Neural crest cell (in vitro differentiated cells): ENCODE results near the gene RAET1G. TPM values are rescaled to one million over a fixed set of nuclear protein-coding genes. Genes with fewer than 3 reads are reported as not detected.
"Not testable (repeated sequence)": the region's sequence is repeated elsewhere in the genome, so short reads cannot be mapped to it uniquely, and the experiment has no call there.

Experiments
- DNase-seq: peaks from one replicate; pipeline ENCODE4 v3.0.0; 2021; ENCODE audit warnings: low read depth, mixed read lengths, low spot score
- H3K27ac Mint-ChIP-seq: one replicate; pipeline ENCODE4 v1.8.0; 2021; ENCODE audit warnings: mild to moderate bottlenecking, mixed read lengths; ENCODE audit not compliant: unreplicated experiment
- H3K27me3 Mint-ChIP-seq: 2 replicates; pipeline ENCODE4 v1.8.0; 2021; ENCODE audit warnings: low read depth, mild to moderate bottlenecking, mixed read lengths
- H3K36me3 Mint-ChIP-seq: 2 replicates; pipeline ENCODE4 v1.8.0; 2021; ENCODE audit warnings: low read depth, mild to moderate bottlenecking, mixed read lengths
- H3K4me1 Mint-ChIP-seq: 2 replicates; pipeline ENCODE4 v1.8.0; 2021; ENCODE audit warnings: mixed read lengths
- H3K4me3 Mint-ChIP-seq: one replicate; pipeline ENCODE4 v1.8.0; 2021; ENCODE audit warnings: mild to moderate bottlenecking, mixed read lengths
- H3K9me3 Mint-ChIP-seq: 2 replicates; pipeline ENCODE4 v1.8.0; 2021; ENCODE audit warnings: mixed read lengths
- total RNA-seq: library from RNA; stranded (reverse); gene quantifications from 2 replicates; pipeline ENCODE4 v1.2.1, GENCODE V29; 2021
- TF ChIP-seq, protein P1 (sequence below): fragments of 200-600 bp; sonication (generic); conservative IDR thresholded peaks from 2 replicates; pipeline ENCODE4 v1.5.0; 2021; ENCODE audit warnings: antibody characterized with exemption, mild to moderate bottlenecking

The RAET1G gene
- total RNA-seq, 1 donor from 2014 or later, result not detected

DNA sequence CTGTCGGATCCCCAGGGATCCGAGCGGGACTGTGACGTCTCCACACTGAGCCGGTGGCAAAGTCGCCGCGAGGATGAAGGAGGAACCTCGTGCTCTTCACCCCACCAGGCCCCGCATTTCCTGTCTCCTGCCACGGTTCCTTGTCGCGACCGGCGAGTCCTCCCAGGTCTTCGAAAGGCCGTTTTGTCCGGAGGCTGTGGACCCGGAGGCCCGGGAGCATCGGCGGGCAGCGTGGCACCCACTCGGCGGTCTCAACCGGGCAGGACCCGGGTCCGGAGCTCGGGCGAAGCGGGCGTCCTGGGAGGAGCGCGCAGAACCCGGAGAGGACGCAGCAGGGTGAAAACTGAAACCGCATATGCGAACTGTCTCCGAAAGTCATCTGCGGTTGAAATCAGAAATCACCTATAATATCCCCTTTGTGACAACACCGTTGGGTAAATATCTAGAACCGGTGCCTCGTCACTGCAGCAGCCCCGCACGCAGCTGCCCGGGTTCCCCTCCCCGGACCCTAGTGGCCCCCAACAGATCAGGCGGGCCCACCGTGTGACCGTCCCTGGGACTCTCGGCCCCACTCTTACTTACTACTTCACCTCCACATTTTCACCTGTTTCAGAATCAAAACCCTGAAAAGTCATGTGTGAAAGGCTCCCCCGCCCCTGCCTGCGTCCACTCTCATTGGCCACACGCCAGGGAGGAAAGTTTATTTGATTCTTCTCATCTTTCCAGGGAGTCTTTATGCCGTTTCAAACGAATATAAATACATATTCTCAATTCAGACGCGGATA lies 15.8 kb upstream of the RAET1G start:
- H3K4me3 Mint-ChIP-seq, result peak overlapping the region; percentile 69
- peaks cover 98% of the 10 kb centered on the region for H3K27me3 Mint-ChIP-seq

DNA sequence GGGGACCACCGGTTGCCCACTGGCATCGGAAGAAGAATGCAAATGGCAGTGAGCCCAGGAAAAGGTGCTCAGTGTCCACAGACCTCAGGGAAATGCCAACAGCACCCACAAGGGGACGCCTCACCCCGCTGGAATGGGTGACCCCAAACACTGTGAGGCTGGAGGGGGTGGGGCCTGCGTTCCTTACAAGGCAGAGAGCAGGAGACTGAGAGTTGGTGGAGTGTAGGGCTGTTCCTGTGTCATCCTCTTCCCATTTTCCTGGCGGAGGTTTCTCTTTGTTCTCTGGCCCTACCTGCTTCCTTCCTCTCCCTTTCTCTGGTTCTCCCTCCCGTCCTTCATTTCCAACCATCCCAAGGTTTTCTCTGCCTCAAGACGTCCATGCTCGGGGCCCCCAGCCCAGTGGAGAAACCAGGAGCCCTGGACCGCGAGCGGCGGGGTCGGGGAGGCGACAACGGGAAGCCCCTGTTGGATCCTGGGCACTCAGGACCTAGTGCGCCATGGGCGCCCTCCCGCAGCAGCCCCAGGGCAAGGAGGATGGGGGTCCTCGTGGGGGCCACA lies 15.2 kb upstream of the RAET1G start:
- not testable (repeated sequence) for H3K9me3 Mint-ChIP-seq, H3K27ac Mint-ChIP-seq, DNase-seq, H3K36me3 Mint-ChIP-seq
- peak overlapping the region; percentile 32 for H3K4me3 Mint-ChIP-seq
- H3K4me1 Mint-ChIP-seq, result peaks cover 11% of the 10 kb centered on the region
- TF ChIP-seq, protein P1, sequence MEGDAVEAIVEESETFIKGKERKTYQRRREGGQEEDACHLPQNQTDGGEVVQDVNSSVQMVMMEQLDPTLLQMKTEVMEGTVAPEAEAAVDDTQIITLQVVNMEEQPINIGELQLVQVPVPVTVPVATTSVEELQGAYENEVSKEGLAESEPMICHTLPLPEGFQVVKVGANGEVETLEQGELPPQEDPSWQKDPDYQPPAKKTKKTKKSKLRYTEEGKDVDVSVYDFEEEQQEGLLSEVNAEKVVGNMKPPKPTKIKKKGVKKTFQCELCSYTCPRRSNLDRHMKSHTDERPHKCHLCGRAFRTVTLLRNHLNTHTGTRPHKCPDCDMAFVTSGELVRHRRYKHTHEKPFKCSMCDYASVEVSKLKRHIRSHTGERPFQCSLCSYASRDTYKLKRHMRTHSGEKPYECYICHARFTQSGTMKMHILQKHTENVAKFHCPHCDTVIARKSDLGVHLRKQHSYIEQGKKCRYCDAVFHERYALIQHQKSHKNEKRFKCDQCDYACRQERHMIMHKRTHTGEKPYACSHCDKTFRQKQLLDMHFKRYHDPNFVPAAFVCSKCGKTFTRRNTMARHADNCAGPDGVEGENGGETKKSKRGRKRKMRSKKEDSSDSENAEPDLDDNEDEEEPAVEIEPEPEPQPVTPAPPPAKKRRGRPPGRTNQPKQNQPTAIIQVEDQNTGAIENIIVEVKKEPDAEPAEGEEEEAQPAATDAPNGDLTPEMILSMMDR, result peak; percentile 28
- H3K27me3 Mint-ChIP-seq, result peaks cover 98% of the 10 kb centered on the region

More for the DNA sequence above, 15.8 kb upstream of the RAET1G start:
- TF ChIP-seq, protein P1, result no peak
- no peaks in the 10 kb centered on the region for H3K9me3 Mint-ChIP-seq
- no peak overlapping the region for H3K27ac Mint-ChIP-seq
- no peak for DNase-seq
- H3K36me3 Mint-ChIP-seq, result no peaks in the 10 kb centered on the region
- peaks cover 11% of the 10 kb centered on the region for H3K4me1 Mint-ChIP-seq

DNA sequence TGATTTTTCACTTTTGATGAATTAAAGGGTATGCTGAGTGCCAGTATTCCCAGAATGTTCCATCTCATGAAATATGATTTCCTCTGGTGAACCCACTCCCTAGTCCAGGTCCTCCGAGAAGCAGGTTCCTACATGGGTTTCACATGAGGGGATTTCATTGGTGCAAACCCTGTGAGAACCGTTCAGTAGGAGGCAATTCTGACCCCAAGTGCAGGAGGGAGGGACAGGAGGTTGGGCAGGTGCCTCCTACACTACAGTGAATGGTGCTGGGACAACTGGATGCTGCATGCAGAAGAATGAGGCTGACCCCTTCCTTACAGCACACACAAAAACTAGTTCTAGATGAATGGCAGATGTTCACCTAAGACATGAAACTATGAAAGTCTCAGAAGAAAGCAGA lies 13.8 kb upstream of the RAET1G start:
- Mint-ChIP-seq H3K27me3 (peaks cover 97% of the 10 kb centered on the region), H3K27ac (no peak overlapping the region), H3K36me3 (no peaks in the 10 kb centered on the region), H3K4me1 (peaks cover 10% of the 10 kb centered on the region), H3K9me3 (no peaks in the 10 kb centered on the region), H3K4me3 (no peak overlapping the region)
- TF ChIP-seq, protein P1, result no peak
- no peak for DNase-seq

DNA sequence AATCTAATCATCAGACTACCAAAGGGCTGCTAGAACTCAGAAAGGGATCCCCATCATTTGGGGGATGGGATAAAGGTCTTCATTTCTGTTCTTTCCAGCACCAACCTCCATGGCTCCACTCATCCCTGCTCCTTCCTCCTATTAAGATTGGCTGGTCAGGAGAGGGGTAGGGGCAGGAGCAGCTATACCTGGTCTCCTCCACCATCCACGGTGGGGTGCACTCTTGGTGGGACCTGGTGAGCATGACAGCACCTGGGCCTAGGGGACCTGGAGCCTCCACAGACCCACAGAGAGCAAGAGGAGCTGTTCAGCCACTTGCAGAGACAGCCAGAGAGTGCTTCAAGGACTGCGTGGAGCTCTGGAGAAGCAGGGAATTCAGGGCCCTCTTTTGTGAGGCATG lies 12.7 kb upstream of the RAET1G start:
- TF ChIP-seq, protein P1, result no peak
- DNase-seq, result no peak
- Mint-ChIP-seq H3K9me3 (no peaks in the 10 kb centered on the region), H3K27me3 (peaks cover 97% of the 10 kb centered on the region), H3K36me3 (no peaks in the 10 kb centered on the region), H3K27ac (no peak overlapping the region), H3K4me1 (peaks cover 7% of the 10 kb centered on the region), H3K4me3 (no peak overlapping the region)

DNA sequence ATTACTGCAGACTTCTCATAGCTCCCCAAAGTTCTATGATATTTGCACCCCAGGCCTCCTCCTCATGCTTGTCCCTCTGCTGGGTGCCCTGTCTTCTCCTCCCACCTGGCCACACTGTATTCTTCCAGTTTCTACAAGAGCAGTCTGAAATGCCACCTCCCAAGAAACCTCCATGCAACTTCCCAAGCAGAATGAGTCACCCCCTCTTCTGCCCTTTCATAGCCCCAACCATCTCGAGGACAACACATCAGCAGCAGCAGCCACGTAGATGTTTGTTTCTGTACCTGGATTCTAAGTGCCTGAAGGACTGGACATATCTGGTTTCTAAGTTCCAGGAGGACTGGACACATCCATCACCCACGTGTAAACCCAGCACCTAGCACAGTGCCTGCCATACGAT lies 12.3 kb upstream of the RAET1G start:
- Mint-ChIP-seq H3K36me3 (no peaks in the 10 kb centered on the region), H3K27ac (no peak overlapping the region), H3K4me1 (peaks cover 7% of the 10 kb centered on the region), H3K9me3 (no peaks in the 10 kb centered on the region), H3K27me3 (peaks cover 97% of the 10 kb centered on the region), H3K4me3 (no peak overlapping the region)
- TF ChIP-seq, protein P1, result no peak
- no peak for DNase-seq
